OCI-M1 (cell line): ENCODE measurements around the gene SH2D7.
"Not testable (repeated sequence)": the region's sequence is repeated elsewhere in the genome, so short reads cannot be mapped to it uniquely, and the experiment has no call there.

Experiments
- DNase-seq: peaks from one replicate; lab custom pipeline; 2025; lab: John Stamatoyannopoulos, UW

SH2D7 gene

GRCh38 chr15:78142332-78142731 lies 50.0 kb downstream of the SH2D7 start:
- no peak for DNase-seq

GRCh38 chr15:78146425-78147154 lies 54.2 kb downstream of the SH2D7 start:
- DNase-seq = no peak

- no peak for DNase-seq
These were observed 55.2 kb downstream of the SH2D7 start for GRCh38 chr15:78147566-78147965.

- peak; percentile 37 for DNase-seq
These were observed 56.2 kb downstream of the SH2D7 start for GRCh38 chr15:78148392-78149067.

- peak; percentile 98 for DNase-seq
These were observed 56.9 kb downstream of the SH2D7 start, which contains the start of gene IDH3A for GRCh38 chr15:78149068-78149804. IDH3A (plus strand) TSS chr15:78149362; CDS start chr15:78149404, 42 bp downstream.

GRCh38 chr15:78149805-78150751 lies 57.7 kb downstream of the SH2D7 start:
- peak; percentile 42 for DNase-seq

GRCh38 chr15:78151075-78151474 lies 58.7 kb downstream of the SH2D7 start:
- not testable (repeated sequence) for DNase-seq
